Peyer's patch (tissue), 4 donors: ENCODE results near the gene SP140. TPM values are rescaled to one million over a fixed set of nuclear protein-coding genes. Genes with fewer than 3 reads are reported as not detected.
A peak's percentile ranks its signal among the peaks of the same experiment; 100 is the strongest.

ENCODE experiments used
- DNase-seq, 3 donors: peaks; one replicate each; pipeline ENCODE4 v3.0.0-alpha.2; 2017 to 2019
- H3K27ac ChIP-seq, 4 donors: fragments of 200-600 bp; sonication (generic); one replicate each; pipeline ENCODE4 v1.5.1; 2016 to 2019
- H3K27me3 ChIP-seq, 2 donors: fragments of 200-600 bp; sonication (generic); one replicate each; pipeline ENCODE4 v1.5.1; 2019
- H3K36me3 ChIP-seq, 3 donors: fragments of 200-600 bp; sonication (generic); one replicate each; pipeline ENCODE4 v1.5.1; 2016 to 2019
- H3K4me1 ChIP-seq, 4 donors: fragments of 200-600 bp; sonication (generic); one replicate each; pipeline ENCODE4 v1.5.1; 2016 to 2019
- H3K4me3 ChIP-seq, 4 donors: fragments of 200-600 bp; sonication (generic); 1 replicate in 3 of 4; 2 replicates in 1 of 4; pipeline ENCODE4 v1.5.1; 2016 to 2019; ENCODE audit warnings: mild to moderate bottlenecking in 1 of 4
- H3K9me3 ChIP-seq, 4 donors: fragments of 200-600 bp; sonication (generic); one replicate each; pipeline ENCODE4 v1.5.1; 2016 to 2019; ENCODE audit warnings: mild to moderate bottlenecking in 1 of 4
- CTCF ChIP-seq, 6 experiments: fragments of 450-650 bp in 4 of 6; fragments of 200-600 bp in 2 of 6; sonication (generic) in 1 of 6; IDR thresholded peaks; one replicate each; pipeline ENCODE4 v1.5.1; 2017 to 2019; ENCODE audit warnings: antibody characterized with exemption in 6 of 6, mild to moderate bottlenecking in 3 of 6, moderate library complexity in 1 of 6
- POLR2A ChIP-seq, 2 donors: fragments of 450-650 bp; IDR thresholded peaks; one replicate each; pipeline ENCODE4 v1.5.1; 2017; ENCODE audit warnings: antibody characterized with exemption in 2 of 2, mild to moderate bottlenecking in 2 of 2, moderate library complexity in 2 of 2
- total RNA-seq, 4 donors: library from RNA; depleted of rRNA; stranded (reverse); fragments of >200 nt; gene quantifications; one replicate each; pipeline ENCODE4 v1.1.0, GENCODE V29; 2016

The SP140 gene
- total RNA-seq, 4 donors from 2014 or later = 3.0 to 99.9 (median 9.4) TPM

GRCh38 chr2:230324503-230324902 is 99.0 kb downstream of the SP140 start:
- TF ChIP-seq POLR2A (IDR thresholded peaks at IDR 0.05) = no peak
- Histone ChIP-seq H3K4me3 (no peak overlapping the region), H3K9me3 (no peaks in the 10 kb centered on the region), H3K4me1 (peaks cover 0 to 11% (median 6%) of the 10 kb centered on the region in 4 donors), H3K27ac (no peak overlapping the region), H3K36me3 (no peaks in the 10 kb centered on the region), H3K27me3 (no peaks in the 10 kb centered on the region)
- no peak for DNase-seq

GRCh38 chr2:230325316-230326243 is 100.0 kb downstream of the SP140 start:
- no peaks in the 10 kb centered on the region for H3K9me3 ChIP-seq
- DNase-seq = no peak
- no peaks in the 10 kb centered on the region for H3K27me3 ChIP-seq
- TF ChIP-seq POLR2A (IDR thresholded peaks at IDR 0.05) (no peak), CTCF (IDR thresholded peaks at IDR 0.05) (no peak)
- H3K36me3 ChIP-seq = no peaks in the 10 kb centered on the region
- no peak overlapping the region for H3K27ac ChIP-seq
- peaks cover 0 to 10% (median 3%) of the 10 kb centered on the region in 4 donors for H3K4me1 ChIP-seq
- no peak overlapping the region for H3K4me3 ChIP-seq

DNA sequence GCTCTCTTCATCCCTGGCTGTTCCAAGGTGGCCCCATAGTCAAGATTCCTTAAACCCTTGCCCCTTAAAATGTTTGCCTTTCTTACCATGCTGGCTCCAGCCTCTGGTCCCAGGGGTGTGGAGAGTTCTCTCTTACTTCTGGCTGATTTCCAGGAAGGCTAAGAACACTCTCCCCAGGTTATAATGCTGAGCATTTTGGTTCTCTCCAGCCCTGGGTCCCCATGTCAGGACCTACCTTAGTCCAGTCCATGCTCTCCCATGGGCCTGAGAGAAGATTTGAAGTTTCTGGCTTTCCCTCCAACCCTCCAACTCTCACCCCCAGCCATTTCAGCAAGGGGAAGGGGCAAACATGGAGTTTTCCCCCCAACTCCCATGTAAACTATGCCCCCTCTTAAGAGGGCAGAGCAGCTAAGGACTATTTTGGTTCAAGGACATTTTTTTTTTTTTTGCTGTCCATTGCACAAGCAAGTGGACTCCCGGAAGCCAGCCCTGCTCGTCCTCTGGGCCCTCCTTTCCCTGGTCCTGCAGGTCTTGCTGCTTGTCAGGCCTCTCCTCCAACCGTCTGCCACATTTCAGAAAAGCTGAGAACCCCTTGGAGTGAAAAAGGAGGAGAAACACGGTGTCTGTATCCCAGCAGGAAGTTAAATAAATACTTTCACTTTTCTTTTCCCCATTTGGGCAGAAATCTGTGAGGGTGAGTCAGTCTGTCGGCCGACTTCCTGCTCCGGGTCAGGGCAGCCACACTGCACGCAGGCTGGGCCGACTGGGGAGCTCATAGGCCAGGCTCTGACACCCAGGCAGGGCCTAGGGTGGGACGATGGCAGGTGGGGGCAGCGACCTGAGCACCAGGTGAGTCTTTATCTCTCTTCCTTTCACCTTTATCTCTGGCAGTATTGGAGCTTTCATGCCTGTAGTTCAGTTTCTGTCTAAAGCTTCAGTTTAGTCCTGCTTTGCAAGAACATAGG is 101.2 kb downstream of the SP140 start, which contains the start of gene SP140L:
TSS of gene SP140L (plus strand) at position 741 of the 965 bp plus-strand sequence. CDS start at position 818, 77 bp downstream.
- no peaks in the 10 kb centered on the region for H3K9me3 ChIP-seq
- peak; percentile 55 to 60 for TF ChIP-seq POLR2A (IDR thresholded peaks at IDR 0.05)
- no peak for TF ChIP-seq CTCF (IDR thresholded peaks at IDR 0.05)
- peaks cover 0 to 10% (median 3%) of the 10 kb centered on the region in 4 donors for H3K4me1 ChIP-seq
- H3K27ac ChIP-seq = peak within 1 kb of the TSS; percentile 81 to 86 (median 83)
- no peaks in the 10 kb centered on the region for H3K27me3 ChIP-seq
- peak within 1 kb of the TSS; percentile 30 to 59 (median 53) for H3K4me3 ChIP-seq
- DNase-seq = peak; percentile 84 to 91 (median 86)
- no peaks in the 10 kb centered on the region for H3K36me3 ChIP-seq

- H3K4me1 ChIP-seq = peaks cover 0 to 10% (median 3%) of the 10 kb centered on the region in 4 donors
- H3K27me3 ChIP-seq = no peaks in the 10 kb centered on the region
- H3K36me3 ChIP-seq = no peaks in the 10 kb centered on the region
- peak overlapping the region; percentile 30 to 59 (median 53) for H3K4me3 ChIP-seq
- no peak for DNase-seq
- H3K27ac ChIP-seq = peak overlapping the region; percentile 81 to 86 (median 83)
- no peak for TF ChIP-seq POLR2A (IDR thresholded peaks at IDR 0.05)
- TF ChIP-seq CTCF (IDR thresholded peaks at IDR 0.05) = no peak
- H3K9me3 ChIP-seq = no peaks in the 10 kb centered on the region
Measured at GRCh38 chr2:230327418-230328154, 102.0 kb downstream of the SP140 start.

DNA sequence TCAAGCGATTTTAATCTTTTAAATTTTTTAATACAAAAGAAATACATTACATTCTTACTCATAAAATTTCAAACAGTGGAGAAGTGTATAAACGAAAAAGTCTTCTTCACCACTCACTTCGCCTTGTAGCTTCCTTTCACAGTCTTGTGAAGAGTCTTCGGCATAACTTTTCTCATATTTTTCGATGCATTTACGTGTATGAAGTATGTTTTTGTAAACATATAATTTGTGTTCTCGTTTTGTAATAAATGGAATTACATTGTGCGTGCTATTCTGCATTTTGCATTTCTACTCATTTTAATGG is 102.6 kb downstream of the SP140 start:
- no peak for TF ChIP-seq POLR2A (IDR thresholded peaks at IDR 0.05)
- no peak for TF ChIP-seq CTCF (IDR thresholded peaks at IDR 0.05)
- no peak for DNase-seq
- peak overlapping the region in 2 of 4 donors; percentile 48 to 58 for H3K4me3 ChIP-seq
- H3K36me3 ChIP-seq = no peaks in the 10 kb centered on the region
- H3K9me3 ChIP-seq = no peaks in the 10 kb centered on the region
- H3K27me3 ChIP-seq = no peaks in the 10 kb centered on the region
- peak overlapping the region in 3 of 4 donors; percentile 81 to 86 (median 85) for H3K27ac ChIP-seq
- peaks cover 0 to 10% (median 3%) of the 10 kb centered on the region in 4 donors for H3K4me1 ChIP-seq
